ENCODE measurements around the gene GOLGA6B. TPM values are rescaled to one million over a fixed set of nuclear protein-coding genes. Genes with fewer than 3 reads are reported as not detected.
"Not testable (repeated sequence)": the region's sequence is repeated elsewhere in the genome, so short reads cannot be mapped to it uniquely, and the experiment has no call there.

Gene GOLGA6B
- not detected for total RNA-seq

GRCh38 chr15:72654397-72654796 is at the start of gene GOLGA6B:
Gene GOLGA6B (plus strand): TSS chr15:72654697. CDS start chr15:72654738, 41 bp downstream.
- H3K9me3 ChIP-seq; H3K27me3 ChIP-seq; H3K9ac ChIP-seq (ENCODE audit: low read depth in 2 of 2, low read length in 2 of 2); H3K36me3 ChIP-seq; H3K4me3 ChIP-seq; intact Hi-C loops (cut with DNase I); H3K4me1 ChIP-seq; H3K27ac ChIP-seq; DNase-seq: not testable (repeated sequence)

GRCh38 chr15:72604794-72605193 is 49.7 kb upstream of the GOLGA6B start:
- no peak overlapping the region for H3K9ac ChIP-seq (ENCODE audit: low read depth in 2 of 2, low read length in 2 of 2)
- no peaks in the 10 kb centered on the region for H3K4me1 ChIP-seq
- no peaks in the 10 kb centered on the region for H3K36me3 ChIP-seq
- no peak for DNase-seq
- intact Hi-C loops (cut with DNase I): loop anchor here (10.0 kb wide), 1 partner anchor 70 kb away; no protein-coding TSS in a partner anchor
- H3K27ac ChIP-seq: no peak overlapping the region
- no peak for TF ChIP-seq CTCF (IDR thresholded peaks at IDR 0.05)
- H3K27me3 ChIP-seq: no peaks in the 10 kb centered on the region
- H3K9me3 ChIP-seq: no peaks in the 10 kb centered on the region
- no peak overlapping the region for H3K4me3 ChIP-seq

GRCh38 chr15:72608084-72608483 is 46.4 kb upstream of the GOLGA6B start:
- not testable (repeated sequence) for H3K9ac ChIP-seq (ENCODE audit: low read depth in 2 of 2, low read length in 2 of 2); H3K4me3 ChIP-seq; DNase-seq; H3K36me3 ChIP-seq; H3K27ac ChIP-seq; H3K4me1 ChIP-seq; H3K9me3 ChIP-seq; H3K27me3 ChIP-seq
- intact Hi-C loops (cut with DNase I): loop anchor here (10.0 kb wide), 1 partner anchor 67 kb away; no protein-coding TSS in a partner anchor

- H3K4me1 ChIP-seq: no peaks in the 10 kb centered on the region
- no peak overlapping the region for H3K4me3 ChIP-seq
- no peak overlapping the region for H3K9ac ChIP-seq (ENCODE audit: low read depth in 2 of 2, low read length in 2 of 2)
- no peak overlapping the region for H3K27ac ChIP-seq
- H3K36me3 ChIP-seq: no peaks in the 10 kb centered on the region
- no peaks in the 10 kb centered on the region for H3K27me3 ChIP-seq
- DNase-seq: no peak
- H3K9me3 ChIP-seq: no peaks in the 10 kb centered on the region
- TF ChIP-seq CTCF (IDR thresholded peaks at IDR 0.05): no peak
- intact Hi-C loops (cut with DNase I): loop anchor here (10.0 kb wide), 1 partner anchor 65 kb away; no protein-coding TSS in a partner anchor
Observed at GRCh38 chr15:72609862-72610261, 44.6 kb upstream of the GOLGA6B start.

- H3K9me3 ChIP-seq; H3K27ac ChIP-seq; intact Hi-C loops (cut with DNase I); H3K4me3 ChIP-seq; H3K27me3 ChIP-seq; H3K9ac ChIP-seq (ENCODE audit: low read depth in 2 of 2, low read length in 2 of 2); H3K4me1 ChIP-seq; DNase-seq; H3K36me3 ChIP-seq: not testable (repeated sequence)
Observed at GRCh38 chr15:72612324-72612723, 42.2 kb upstream of the GOLGA6B start.

GRCh38 chr15:72614810-72615532 is 39.5 kb upstream of the GOLGA6B start:
- TF ChIP-seq CTCF (IDR thresholded peaks at IDR 0.05): no peak
- DNase-seq: no peak
- no peaks in the 10 kb centered on the region for H3K36me3 ChIP-seq
- H3K4me3 ChIP-seq: no peak overlapping the region
- no peaks in the 10 kb centered on the region for H3K27me3 ChIP-seq
- intact Hi-C loops (cut with DNase I): no loop called here
- no peak overlapping the region for H3K27ac ChIP-seq
- no peaks in the 10 kb centered on the region for H3K9me3 ChIP-seq
- no peaks in the 10 kb centered on the region for H3K4me1 ChIP-seq
- no peak overlapping the region for H3K9ac ChIP-seq (ENCODE audit: low read depth in 2 of 2, low read length in 2 of 2)

- H3K27me3 ChIP-seq; H3K4me3 ChIP-seq; DNase-seq; H3K4me1 ChIP-seq; intact Hi-C loops (cut with DNase I); H3K9ac ChIP-seq (ENCODE audit: low read depth in 2 of 2, low read length in 2 of 2); H3K27ac ChIP-seq; H3K36me3 ChIP-seq; H3K9me3 ChIP-seq: not testable (repeated sequence)
Observed at GRCh38 chr15:72615533-72616233, 38.8 kb upstream of the GOLGA6B start.

Data from colonic mucosa (tissue), 4 donors.